ENCODE data around the gene SLC25A42. TPM values are rescaled to one million over a fixed set of nuclear protein-coding genes. Genes with fewer than 3 reads are reported as not detected.

SLC25A42 gene
- total and polyA plus RNA-seq, 2 of the 4 experiments (the other 2 are of a cell fraction), result 2.0 to 9.9 TPM

- H3K9me3 ChIP-seq (ENCODE audit: control insufficient read depth, insufficient read depth, low read length), result peaks cover 6% of the 10 kb centered on the region; the same call in 1 of the 2 replicates
- no peak overlapping the region for H3K18ac ChIP-seq (ENCODE audit: low read depth, low read length)
- H4K8ac ChIP-seq (ENCODE audit: low read depth in 2 of 2, low read length in 2 of 2), result no peak overlapping the region
- TF ChIP-seq MXI1 (IDR thresholded peaks at IDR 0.05; ENCODE audit: borderline replicate concordance, low read depth, low read length) (no peak), RFX5 (IDR thresholded peaks at IDR 0.05; ENCODE audit: low read depth, low read length) (no peak), RCOR1 (IDR thresholded peaks at IDR 0.05; ENCODE audit: insufficient replicate concordance, low read length) (no peak), RAD21 (IDR thresholded peaks at IDR 0.05; ENCODE audit: low read length) (no peak), MAZ (IDR thresholded peaks at IDR 0.05; ENCODE audit: borderline replicate concordance, low read depth, low read length) (no peak)
- TF ChIP-seq, protein P1, sequence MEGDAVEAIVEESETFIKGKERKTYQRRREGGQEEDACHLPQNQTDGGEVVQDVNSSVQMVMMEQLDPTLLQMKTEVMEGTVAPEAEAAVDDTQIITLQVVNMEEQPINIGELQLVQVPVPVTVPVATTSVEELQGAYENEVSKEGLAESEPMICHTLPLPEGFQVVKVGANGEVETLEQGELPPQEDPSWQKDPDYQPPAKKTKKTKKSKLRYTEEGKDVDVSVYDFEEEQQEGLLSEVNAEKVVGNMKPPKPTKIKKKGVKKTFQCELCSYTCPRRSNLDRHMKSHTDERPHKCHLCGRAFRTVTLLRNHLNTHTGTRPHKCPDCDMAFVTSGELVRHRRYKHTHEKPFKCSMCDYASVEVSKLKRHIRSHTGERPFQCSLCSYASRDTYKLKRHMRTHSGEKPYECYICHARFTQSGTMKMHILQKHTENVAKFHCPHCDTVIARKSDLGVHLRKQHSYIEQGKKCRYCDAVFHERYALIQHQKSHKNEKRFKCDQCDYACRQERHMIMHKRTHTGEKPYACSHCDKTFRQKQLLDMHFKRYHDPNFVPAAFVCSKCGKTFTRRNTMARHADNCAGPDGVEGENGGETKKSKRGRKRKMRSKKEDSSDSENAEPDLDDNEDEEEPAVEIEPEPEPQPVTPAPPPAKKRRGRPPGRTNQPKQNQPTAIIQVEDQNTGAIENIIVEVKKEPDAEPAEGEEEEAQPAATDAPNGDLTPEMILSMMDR (conservative IDR thresholded peaks at IDR 0.05; ENCODE audit: low read depth, low read length), result no peak
- TF ChIP-seq, protein P2, sequence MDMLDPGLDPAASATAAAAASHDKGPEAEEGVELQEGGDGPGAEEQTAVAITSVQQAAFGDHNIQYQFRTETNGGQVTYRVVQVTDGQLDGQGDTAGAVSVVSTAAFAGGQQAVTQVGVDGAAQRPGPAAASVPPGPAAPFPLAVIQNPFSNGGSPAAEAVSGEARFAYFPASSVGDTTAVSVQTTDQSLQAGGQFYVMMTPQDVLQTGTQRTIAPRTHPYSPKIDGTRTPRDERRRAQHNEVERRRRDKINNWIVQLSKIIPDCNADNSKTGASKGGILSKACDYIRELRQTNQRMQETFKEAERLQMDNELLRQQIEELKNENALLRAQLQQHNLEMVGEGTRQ (IDR thresholded peaks at IDR 0.05; ENCODE audit: low read depth, low read length), result no peak
- no TSS peak for BruUV-seq (replicated peaks)
- H2AK9ac ChIP-seq (replicated peaks; ENCODE audit: low read depth, low read length, poor library complexity), result no peak overlapping the region
- no peak overlapping the region for H2BK5ac ChIP-seq (ENCODE audit: low read depth, low read length, poor library complexity, severe bottlenecking)
- H3K56ac ChIP-seq (ENCODE audit: extremely low read depth, insufficient read depth, low read length), result no peak overlapping the region
- H4K91ac ChIP-seq (ENCODE audit: insufficient read depth, low read depth, low read length), result no peak overlapping the region
- H3K4me3 ChIP-seq (ENCODE audit: insufficient read depth, low read depth, low read length), result no peak overlapping the region
- dilution Hi-C loops (cut with HindIII; ENCODE audit: low sequenced_read_pairs, unreplicated experiment) (no loop called here), intact Hi-C loops (cut with micrococcal nuclease) (no loop called here), in situ Hi-C loops (cut with MboI; ENCODE audit: low sequenced_read_pairs) (no loop called here)
- DNase-seq (no peak), ATAC-seq (ENCODE audit: low read depth) (no peak)
- H3K14ac ChIP-seq (replicated peaks; ENCODE audit: low read depth, low read length), result no peak overlapping the region
- no peak overlapping the region for H3K4me2 ChIP-seq (ENCODE audit: low read depth, low read length)
- H3K4me1 ChIP-seq (ENCODE audit: control insufficient read depth, insufficient read depth, low read length), result no peaks in the 10 kb centered on the region
- H2BK20ac ChIP-seq (ENCODE audit: low read depth, low read length), result no peak overlapping the region
- H3K27me3 ChIP-seq (ENCODE audit: control insufficient read depth, insufficient read depth, low read length), result no peaks in the 10 kb centered on the region
- H3K9ac ChIP-seq (ENCODE audit: low read depth, low read length), result no peak overlapping the region
- no peak overlapping the region for H4K5ac ChIP-seq (ENCODE audit: low read depth, low read length)
- no peak overlapping the region for H2BK120ac ChIP-seq (ENCODE audit: low read depth, low read length)
- no peak overlapping the region for H3K23ac ChIP-seq (ENCODE audit: low read depth, low read length)
- no peaks in the 10 kb centered on the region for H3K9me1 ChIP-seq (ENCODE audit: insufficient read depth, low read length)
- H3K79me1 ChIP-seq (ENCODE audit: low read depth in 1 of 2, low read length in 2 of 2), result no peaks in the 10 kb centered on the region
- H3K36me3 ChIP-seq (ENCODE audit: control insufficient read depth, insufficient read depth, low read length), result peaks cover 7% of the 10 kb centered on the region; the same call in 1 of the 2 replicates
- POLR2A ChIA-PET (ENCODE audit: unreplicated experiment), result no interaction called here
- H2BK15ac ChIP-seq (ENCODE audit: low read depth, low read length), result no peak overlapping the region
- no peak overlapping the region for H2AK5ac ChIP-seq (ENCODE audit: low read depth, low read length)
- H3K27ac ChIP-seq (ENCODE audit: insufficient read depth, low read length), result no peak overlapping the region
- no peaks in the 10 kb centered on the region for H4K20me1 ChIP-seq (ENCODE audit: insufficient read depth, low read length)
- no CpG with 5 or more reads among the region's 10 CpGs for WGBS, 2 experiments (ENCODE audit: extremely low coverage in 2 of 2, insufficient read length in 1 of 2)
- CTCF ChIA-PET, result interaction anchor here (1.5 to 2.3 kb wide), 2 partner anchors 10 to 19 kb away, joined by 3 to 6 read pairs; no protein-coding TSS in a partner anchor
- H2AFZ ChIP-seq (replicated peaks; ENCODE audit: low read length, poor library complexity), result no peak overlapping the region
- no peak overlapping the region for H3K4ac ChIP-seq (ENCODE audit: low read depth, low read length)
Observed at GRCh38 chr19:19155495-19156219, 91.9 kb downstream of the SLC25A42 start.
